Thoracic aorta endothelial cell (primary cell): Measurements from ENCODE around the gene SPACDR. TPM values are rescaled to one million over a fixed set of nuclear protein-coding genes. Genes with fewer than 3 reads are reported as not detected.

ENCODE experiments used
- total RNA-seq: library from RNA; depleted of rRNA; stranded (reverse); fragments of >200 nt; gene quantifications from 2 replicates; pipeline ENCODE4 v1.2.3, GENCODE V29; 2012

The SPACDR gene
- total RNA-seq = 1.7 and 1.9 TPM in 2 replicates

DNA sequence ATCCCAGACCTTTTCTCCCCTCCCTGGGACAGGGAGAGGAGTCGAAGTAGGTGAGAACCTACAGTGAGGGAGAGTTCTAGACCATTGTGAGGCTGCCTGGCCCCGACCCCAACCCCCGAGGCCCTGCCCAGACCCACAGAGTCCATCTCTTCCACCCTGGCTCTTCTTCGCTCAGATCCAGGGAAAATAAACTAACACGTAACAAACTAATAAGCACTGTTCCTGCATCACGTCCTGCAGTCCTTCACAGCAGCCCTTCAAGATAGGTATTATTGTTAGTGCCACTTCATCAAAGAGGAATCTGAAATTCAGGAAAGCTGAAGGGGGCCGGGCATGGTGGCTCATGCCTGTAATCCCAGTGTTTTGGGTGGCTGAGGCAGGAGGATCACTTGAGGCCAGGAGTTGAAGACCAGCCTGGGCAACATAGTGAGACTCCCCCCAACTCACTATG lies at the start of gene SPACDR:
TSS of gene SPACDR (minus strand) at position 51 of the 451 bp plus-strand sequence. CDS start 235 bp downstream, outside the sequence.

GRCh38 chr7:100483722-100484672 lies 19.9 kb upstream of the SPACDR start, which contains the start of gene NYAP1:
TSS of gene NYAP1 (plus strand) at chr7:100483927. CDS start at chr7:100485312, 1,385 bp downstream.

GRCh38 chr7:100478958-100479660 lies 15.0 kb upstream of the SPACDR start, which contains the start of gene TSC22D4:
TSS of gene TSC22D4 (minus strand) at chr7:100479214. CDS start at chr7:100478038, 1,176 bp downstream.

GRCh38 chr7:100429637-100430492 lies 34.2 kb downstream of the SPACDR start, which contains the start of gene MEPCE:
TSS of gene MEPCE (plus strand) at chr7:100429831. CDS start at chr7:100430019, 188 bp downstream.

DNA sequence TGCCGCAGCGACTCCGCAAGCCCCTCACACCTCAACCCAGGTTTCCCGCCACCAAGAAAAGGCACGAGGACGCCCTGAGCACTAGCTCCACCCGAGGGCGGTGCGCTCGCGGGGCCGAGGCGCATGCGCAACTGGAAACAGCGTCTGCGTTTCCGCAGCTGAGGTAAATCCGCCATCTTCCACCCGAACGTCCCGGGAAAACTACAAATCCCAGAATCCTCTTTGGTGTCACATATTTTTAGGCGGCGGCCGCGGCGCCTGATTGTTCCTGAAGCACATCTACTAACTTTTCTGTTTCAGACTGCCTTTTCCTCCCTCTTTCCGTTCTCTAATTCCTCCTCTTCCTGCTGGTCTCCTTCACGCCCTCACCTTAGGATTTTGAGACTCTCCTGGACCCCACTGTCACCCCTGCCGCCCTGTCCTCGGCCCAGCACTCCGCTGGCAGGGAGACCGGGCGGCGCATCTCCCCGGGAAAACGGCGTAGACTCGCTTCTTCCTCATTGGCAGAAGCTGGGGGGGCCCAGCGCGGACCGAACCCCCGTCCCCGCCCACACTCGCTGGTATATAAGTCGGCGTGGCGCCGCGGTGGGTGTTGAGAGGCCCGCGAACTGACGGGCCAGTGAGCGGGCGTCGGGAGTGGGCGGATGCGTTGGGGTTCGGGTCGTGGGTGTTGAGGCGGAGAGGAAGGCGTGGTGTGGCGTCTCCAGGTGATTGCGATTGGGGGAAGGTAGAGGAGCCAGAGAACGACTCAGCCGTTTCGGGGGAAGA lies 35.7 kb downstream of the SPACDR start, which contains the start of gene ZCWPW1:
TSS of gene ZCWPW1 (minus strand) at position 505 of the 768 bp plus-strand sequence. CDS start 8,054 bp downstream, outside the sequence.

Other genes starting within 250 kb of the SPACDR start
- gene PVRIG, start 244.3 kb downstream of the SPACDR start, total RNA-seq = not detected in 2 replicates
- gene SPDYE3, start 156.6 kb downstream of the SPACDR start, total RNA-seq = not detected in 2 replicates
- 12.4 and 14.9 TPM in 2 replicates for gene PILRB, start 106.1 kb downstream of the SPACDR start, total RNA-seq
- gene PILRA, start 90.8 kb downstream of the SPACDR start, total RNA-seq = 0.22 and 0.40 TPM in 2 replicates
- gene ZCWPW1, start 35.6 kb downstream of the SPACDR start, total RNA-seq = 0.53 and 0.79 TPM in 2 replicates
- gene MEPCE, start 34.4 kb downstream of the SPACDR start, total RNA-seq = 33.0 and 44.9 TPM in 2 replicates
- 13.9 and 14.5 TPM in 2 replicates for gene PPP1R35, start 27.8 kb downstream of the SPACDR start, total RNA-seq
- 45.9 and 54.2 TPM in 2 replicates for gene TSC22D4, start 15.0 kb upstream of the SPACDR start, total RNA-seq
- 2.7 and 4.1 TPM in 2 replicates for gene NYAP1, start 19.7 kb upstream of the SPACDR start, total RNA-seq
- 33.0 and 36.8 TPM in 2 replicates for gene AGFG2, start 74.9 kb upstream of the SPACDR start, total RNA-seq
- 0.53 TPM in 1 of 2 replicates, not detected in the other for gene SAP25, start 109.6 kb upstream of the SPACDR start, total RNA-seq
- 18.6 and 21.3 TPM in 2 replicates for gene LRCH4, start 121.9 kb upstream of the SPACDR start, total RNA-seq
- gene FBXO24, start 122.1 kb upstream of the SPACDR start, total RNA-seq = 0.14 and 0.27 TPM in 2 replicates
- 1.2 and 1.3 TPM in 2 replicates for gene PCOLCE, start 138.1 kb upstream of the SPACDR start, total RNA-seq
- 6.6 and 6.7 TPM in 2 replicates for gene MOSPD3, start 148.3 kb upstream of the SPACDR start, total RNA-seq
- gene TFR2, start 177.3 kb upstream of the SPACDR start, total RNA-seq = 0.27 and 0.43 TPM in 2 replicates
- gene ACTL6B, start 192.2 kb upstream of the SPACDR start, total RNA-seq = not detected in 2 replicates
- 79.8 and 94.3 TPM in 2 replicates for gene GNB2, start 209.5 kb upstream of the SPACDR start, total RNA-seq
- 20.1 and 23.1 TPM in 2 replicates for gene GIGYF1, start 230.0 kb upstream of the SPACDR start, total RNA-seq
- gene POP7, start 241.9 kb upstream of the SPACDR start, total RNA-seq = 36.7 and 44.8 TPM in 2 replicates